CD14-positive monocyte (primary cell): ENCODE data around the gene CREG1. TPM values are rescaled to one million over a fixed set of nuclear protein-coding genes. Genes with fewer than 3 reads are reported as not detected.
"Not testable (repeated sequence)": the region's sequence is repeated elsewhere in the genome, so short reads cannot be mapped to it uniquely, and the experiment has no call there.

Experiments
- DNase-seq, 3 donors: peaks; one replicate each; pipeline ENCODE4 v3.0.0-alpha.2; 2011 to 2022
- H2AFZ ChIP-seq: 2 replicates; pipeline ENCODE4 v1.6.0; 2012; ENCODE audit warnings: mild to moderate bottlenecking, low read depth, low read length, inconsistent platforms; ENCODE audit not compliant: insufficient read depth, poor library complexity, severe bottlenecking
- H3K27ac ChIP-seq, 2 donors: 1 replicate in 1 of 2; 2 replicates in 1 of 2; pipeline ENCODE4 v1.5.1; 2012 to 2013; ENCODE audit warnings: low read length in 2 of 2, control low read depth in 1 of 2, inconsistent platforms in 1 of 2, low read depth in 1 of 2, mild to moderate bottlenecking in 1 of 2
- H3K27me3 ChIP-seq, 2 donors: one replicate each; pipeline versions ENCODE4 v1.6.0 to v1.6.1; 2011 to 2013; ENCODE audit warnings: low read length in 2 of 2; ENCODE audit not compliant: control insufficient read depth in 2 of 2, insufficient read depth in 2 of 2
- H3K36me3 ChIP-seq, 2 donors: replicated peaks in 1 of 2; 1 replicate in 1 of 2; 2 replicates in 1 of 2; pipeline versions ENCODE4 v1.5.1 to v1.6.1; 2012 to 2013; ENCODE audit warnings: low read length in 2 of 2, control low read depth in 1 of 2, inconsistent platforms in 1 of 2, mild to moderate bottlenecking in 1 of 2; ENCODE audit not compliant: insufficient read depth in 2 of 2, control insufficient read depth in 1 of 2
- H3K4me1 ChIP-seq, 2 donors: 1 replicate in 1 of 2; 2 replicates in 1 of 2; pipeline versions ENCODE4 v1.5.1 to v1.6.1; 2012 to 2013; ENCODE audit warnings: low read length in 2 of 2, control low read depth in 1 of 2, inconsistent platforms in 1 of 2, mild to moderate bottlenecking in 1 of 2, moderate library complexity in 1 of 2; ENCODE audit not compliant: insufficient read depth in 2 of 2, control insufficient read depth in 1 of 2
- H3K4me2 ChIP-seq: replicated peaks from 2 replicates; pipeline ENCODE3; 2012; ENCODE audit warnings: low read length, moderate library complexity, mild to moderate bottlenecking; ENCODE audit not compliant: poor library complexity, severe bottlenecking; ENCODE audit errors: extremely low read depth
- H3K4me3 ChIP-seq, 3 experiments: fragments of 200-600 bp in 1 of 3; sonication (generic) in 1 of 3; replicated peaks in 1 of 3; 1 replicate in 2 of 3; 2 replicates in 1 of 3; pipeline ENCODE4 v1.5.1; 2011 to 2013; ENCODE audit warnings: low read length in 3 of 3, mild to moderate bottlenecking in 3 of 3, control low read depth in 2 of 3, low read depth in 2 of 3, inconsistent platforms in 1 of 3, moderate library complexity in 1 of 3
- H3K79me2 ChIP-seq: 2 replicates; pipeline ENCODE4 v1.6.0; 2012; ENCODE audit warnings: mild to moderate bottlenecking, control low read depth, inconsistent platforms, low read length, moderate library complexity; ENCODE audit not compliant: insufficient read depth
- H3K9ac ChIP-seq: 2 replicates; pipeline ENCODE4 v1.6.0; 2017; ENCODE audit warnings: low read length, mild to moderate bottlenecking; ENCODE audit not compliant: insufficient read depth, poor library complexity, severe bottlenecking
- H3K9me3 ChIP-seq, 2 donors: replicated peaks in 1 of 2; 1 replicate in 1 of 2; 2 replicates in 1 of 2; pipeline versions ENCODE4 v1.5.1 to v1.6.1; 2012 to 2013; ENCODE audit warnings: low read length in 2 of 2, control low read depth in 1 of 2; ENCODE audit not compliant: control insufficient read depth in 1 of 2, insufficient read depth in 1 of 2
- H4K20me1 ChIP-seq: 2 replicates; pipeline ENCODE4 v1.6.0; 2012; ENCODE audit warnings: mild to moderate bottlenecking, low read length, control low read depth, moderate library complexity; ENCODE audit not compliant: insufficient read depth
- H3K27ac Mint-ChIP-seq, 7 donors: one replicate each; pipeline ENCODE4 v1.8.0; 2020; ENCODE audit warnings: mild to moderate bottlenecking in 7 of 7, mixed read lengths in 7 of 7, moderate library complexity in 6 of 7, inconsistent platforms in 2 of 7
- H3K27me3 Mint-ChIP-seq, 3 donors: one replicate each; pipeline ENCODE4 v1.8.0; 2021 to 2022; ENCODE audit warnings: low read depth in 3 of 3, mild to moderate bottlenecking in 3 of 3, mixed read lengths in 3 of 3, moderate library complexity in 3 of 3, inconsistent platforms in 1 of 3
- H3K36me3 Mint-ChIP-seq, 2 donors: one replicate each; pipeline ENCODE4 v1.8.0; 2020; ENCODE audit warnings: mixed read lengths in 2 of 2, inconsistent platforms in 1 of 2, mild to moderate bottlenecking in 1 of 2
- H3K4me1 Mint-ChIP-seq: one replicate; pipeline ENCODE4 v1.8.0; 2020; ENCODE audit warnings: mild to moderate bottlenecking, mixed read lengths
- H3K4me3 Mint-ChIP-seq, 2 donors: one replicate each; pipeline ENCODE4 v1.8.0; 2020; ENCODE audit warnings: mild to moderate bottlenecking in 2 of 2, mixed read lengths in 2 of 2, moderate library complexity in 1 of 2
- H3K9me3 Mint-ChIP-seq, 7 donors: one replicate each; pipeline ENCODE4 v1.8.0; 2020 to 2022; ENCODE audit warnings: mixed read lengths in 7 of 7, mild to moderate bottlenecking in 6 of 7, moderate library complexity in 6 of 7, inconsistent platforms in 2 of 7
- CTCF ChIP-seq: fragments of 200-600 bp; IDR thresholded peaks from one replicate; pipeline ENCODE4 v1.8.0; 2022; ENCODE audit warnings: antibody characterized with exemption, mild to moderate bottlenecking
- WGBS: methylation state at CpG from one replicate; pipeline ENCODE4 v1.1.5; 2013; ENCODE audit warnings: missing lambda C conversion rate; ENCODE audit not compliant: insufficient coverage; 5-methylcytosine and 5-hydroxymethylcytosine counted together
- intact Hi-C, 2 donors: fragments of 100-400 bp; cut with micrococcal nuclease; formaldehyde crosslinking; loops; one replicate each; pipeline versions ENCODE4 v1.15.0 to v1.15.1; 2023
- polyA plus RNA-seq, 3 donors: library from polyadenylated mRNA; depleted of rRNA in 1 of 3; unstranded in 2 of 3; stranded (reverse) in 1 of 3; fragments of 300-500 nt in 2 of 3; fragments of >200 nt in 1 of 3; fragmentation: Illumina TruSeq in 2 of 3; gene quantifications; 1 replicate in 2 of 3; 2 replicates in 1 of 3; pipeline ENCODE4 v1.2.3, GENCODE V29; 2012 to 2021

CREG1 gene
- polyA plus RNA-seq, 3 donors: 150 to 309 (median 248) TPM

DNA sequence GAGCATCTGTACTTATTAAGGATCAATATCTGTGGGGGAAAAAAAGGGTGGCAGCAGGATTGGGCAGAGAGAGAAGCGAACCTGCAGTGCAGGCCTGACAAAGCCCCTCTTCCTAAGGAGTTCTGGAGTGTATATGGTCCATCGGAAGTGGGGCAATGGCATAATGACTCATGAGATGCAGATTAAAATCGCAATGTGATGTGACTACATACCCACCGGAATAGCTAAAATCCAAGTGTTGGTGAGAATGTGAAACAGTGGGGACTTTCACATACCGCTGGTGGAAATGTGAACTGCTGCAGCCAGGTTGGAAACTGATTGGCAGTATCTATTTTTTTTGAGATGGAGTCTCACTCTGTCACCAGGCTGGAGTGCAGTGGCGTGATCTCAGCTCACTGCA lies 8.2 kb upstream of the CREG1 start:
- no peak overlapping the region for H3K9ac ChIP-seq
- H3K4me3 ChIP-seq: no peak overlapping the region
- H4K20me1 ChIP-seq: no peaks in the 10 kb centered on the region
- H3K9me3 ChIP-seq: no peaks in the 10 kb centered on the region
- peak in 2 of 3 donors; percentile 32 to 60 for DNase-seq
- Mint-ChIP-seq H3K27me3 (peaks cover 0 to 3% (median 2%) of the 10 kb centered on the region in 3 donors), H3K27ac (peak overlapping the region in 3 of 7 donors; percentile 41 to 89 (median 44)), H3K36me3 (no peaks in the 10 kb centered on the region), H3K4me1 (peaks cover 49% of the 10 kb centered on the region), H3K9me3 (peaks cover 0 to 2% (median 0%) of the 10 kb centered on the region in 7 donors), H3K4me3 (no peak overlapping the region)
- WGBS: 91% methylated on average over 4 of the region's 6 CpGs
- no peaks in the 10 kb centered on the region for H3K79me2 ChIP-seq
- H2AFZ ChIP-seq: no peak overlapping the region
- no peaks in the 10 kb centered on the region for H3K36me3 ChIP-seq
- intact Hi-C loops: loop anchor here (5.0 to 10.0 kb wide), 3 partner anchors 36 to 73 kb away; partner anchors contain the start of gene RCSD1 (in 1 of the 2)
- no peak for TF ChIP-seq CTCF
- no peaks in the 10 kb centered on the region for H3K27me3 ChIP-seq
- no peak overlapping the region for H3K4me2 ChIP-seq
- peaks cover 46 to 51% of the 10 kb centered on the region in 2 donors for H3K4me1 ChIP-seq
- no peak overlapping the region for H3K27ac ChIP-seq

GRCh38 chr1:167555971-167556714 lies 2.6 kb upstream of the CREG1 start:
- no CpG with 5 or more reads among the region's 5 CpGs for WGBS
- intact Hi-C loops: loop anchor here (5.0 to 10.0 kb wide), 2 partner anchors 129 to 131 kb away; no protein-coding TSS in a partner anchor
- H3K9me3 ChIP-seq: no peaks in the 10 kb centered on the region
- Mint-ChIP-seq H3K4me1 (peaks cover 37% of the 10 kb centered on the region), H3K4me3 (no peak overlapping the region), H3K9me3 (peaks cover 0 to 2% (median 0%) of the 10 kb centered on the region in 7 donors), H3K36me3 (no peaks in the 10 kb centered on the region), H3K27me3 (peaks cover 0 to 3% (median 1%) of the 10 kb centered on the region in 3 donors), H3K27ac (peak overlapping the region in 3 of 7 donors; percentile 47 to 73 (median 70))
- no peak overlapping the region for H3K27ac ChIP-seq
- no peak overlapping the region for H3K4me3 ChIP-seq
- H4K20me1 ChIP-seq: peaks cover 10% of the 10 kb centered on the region
- H3K79me2 ChIP-seq: peaks cover 31% of the 10 kb centered on the region
- H3K36me3 ChIP-seq: no peaks in the 10 kb centered on the region
- peaks cover 35 to 38% of the 10 kb centered on the region in 2 donors for H3K4me1 ChIP-seq
- H3K9ac ChIP-seq: no peak overlapping the region
- DNase-seq: peak; percentile 68 to 80 (median 77)
- TF ChIP-seq CTCF: peak; percentile 95
- H2AFZ ChIP-seq: no peak overlapping the region
- no peaks in the 10 kb centered on the region for H3K27me3 ChIP-seq
- peak overlapping the region; percentile 16 for H3K4me2 ChIP-seq

DNA sequence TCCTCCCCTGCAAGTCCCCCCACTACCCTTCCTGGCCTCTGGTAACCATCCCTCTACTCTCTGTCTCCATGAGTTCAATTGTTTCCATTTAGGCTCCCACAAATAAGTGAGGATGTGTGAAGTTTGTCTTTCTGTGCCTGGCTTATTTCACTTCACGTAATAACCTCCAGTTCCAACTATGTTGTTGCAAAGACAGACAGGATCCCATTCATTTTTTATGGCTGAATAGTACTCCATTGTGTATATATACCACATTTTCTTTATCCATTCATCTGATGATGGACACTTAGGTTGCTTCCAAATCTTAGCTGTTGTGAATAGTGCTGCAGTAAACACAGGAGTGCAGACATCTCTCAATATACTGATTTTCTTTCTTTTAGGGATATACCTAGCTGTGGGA lies 1.5 kb upstream of the CREG1 start:
- H3K4me3 ChIP-seq: not testable (repeated sequence)

More for the DNA sequence above, 1.5 kb upstream of the CREG1 start:
- H3K9me3 Mint-ChIP-seq, H3K9ac ChIP-seq, H3K9me3 ChIP-seq, H3K27me3 Mint-ChIP-seq, H3K36me3 ChIP-seq, H3K27ac ChIP-seq, H3K36me3 Mint-ChIP-seq, H2AFZ ChIP-seq, H3K4me3 Mint-ChIP-seq, H3K4me2 ChIP-seq, DNase-seq, H3K27me3 ChIP-seq: not testable (repeated sequence)
- H3K27ac Mint-ChIP-seq: peak overlapping the region in 1 of 7 donors; percentile 56
- peaks cover 10% of the 10 kb centered on the region for H4K20me1 ChIP-seq
- peaks cover 46 to 48% of the 10 kb centered on the region in 2 donors for H3K4me1 ChIP-seq
- WGBS: no CpG with 5 or more reads among the region's 1 CpG
- H3K4me1 Mint-ChIP-seq: peaks cover 47% of the 10 kb centered on the region
- intact Hi-C loops: loop anchor here (5.0 to 10.0 kb wide), 2 partner anchors 130 to 132 kb away; no protein-coding TSS in a partner anchor
- peaks cover 42% of the 10 kb centered on the region for H3K79me2 ChIP-seq
